ENCODE measurements around the gene SIK2. TPM values are rescaled to one million over a fixed set of nuclear protein-coding genes. Genes with fewer than 3 reads are reported as not detected.

Gene SIK2
- total RNA-seq, 1 donor from 2014 or later = 10.1 TPM

- DNase-seq (ENCODE audit: low read depth) = no peak
- no peaks in the 10 kb centered on the region for H3K27me3 ChIP-seq (ENCODE audit: control insufficient read depth, insufficient read depth, low read length)
- H3K4me3 ChIP-seq (ENCODE audit: low read depth, low read length) = no peak overlapping the region
- no peak for TF ChIP-seq CTCF (IDR thresholded peaks at IDR 0.05; ENCODE audit: insufficient read depth, low read length, poor library complexity, severe bottlenecking)
- H3K36me3 ChIP-seq (ENCODE audit: control insufficient read depth, insufficient read depth, low read length) = no peaks in the 10 kb centered on the region
Measured at GRCh38 chr11:111693224-111693937, 91.1 kb downstream of the SIK2 start.

- no peak overlapping the region for H3K4me3 ChIP-seq (ENCODE audit: low read depth, low read length)
- no peak for TF ChIP-seq CTCF (IDR thresholded peaks at IDR 0.05; ENCODE audit: insufficient read depth, low read length, poor library complexity, severe bottlenecking)
- peak; percentile 80 for DNase-seq (ENCODE audit: low read depth)
- no peaks in the 10 kb centered on the region for H3K36me3 ChIP-seq (ENCODE audit: control insufficient read depth, insufficient read depth, low read length)
- H3K27me3 ChIP-seq (ENCODE audit: control insufficient read depth, insufficient read depth, low read length) = no peaks in the 10 kb centered on the region
Measured at GRCh38 chr11:111694851-111695250, 92.6 kb downstream of the SIK2 start.

GRCh38 chr11:111696556-111696955, 94.3 kb downstream of the SIK2 start:
- H3K4me3 ChIP-seq (ENCODE audit: low read depth, low read length) = no peak overlapping the region
- no peaks in the 10 kb centered on the region for H3K36me3 ChIP-seq (ENCODE audit: control insufficient read depth, insufficient read depth, low read length)
- DNase-seq (ENCODE audit: low read depth) = no peak
- TF ChIP-seq CTCF (IDR thresholded peaks at IDR 0.05; ENCODE audit: insufficient read depth, low read length, poor library complexity, severe bottlenecking) = no peak
- no peaks in the 10 kb centered on the region for H3K27me3 ChIP-seq (ENCODE audit: control insufficient read depth, insufficient read depth, low read length)

GRCh38 chr11:111697933-111698371, 95.7 kb downstream of the SIK2 start:
- H3K4me3 ChIP-seq (ENCODE audit: low read depth, low read length) = no peak overlapping the region
- no peaks in the 10 kb centered on the region for H3K36me3 ChIP-seq (ENCODE audit: control insufficient read depth, insufficient read depth, low read length)
- DNase-seq (ENCODE audit: low read depth) = no peak
- no peaks in the 10 kb centered on the region for H3K27me3 ChIP-seq (ENCODE audit: control insufficient read depth, insufficient read depth, low read length)
- TF ChIP-seq CTCF (IDR thresholded peaks at IDR 0.05; ENCODE audit: insufficient read depth, low read length, poor library complexity, severe bottlenecking) = no peak

GRCh38 chr11:111698852-111699559, 96.8 kb downstream of the SIK2 start:
- Histone ChIP-seq H3K27me3 (ENCODE audit: control insufficient read depth, insufficient read depth, low read length) (no peaks in the 10 kb centered on the region), H3K36me3 (ENCODE audit: control insufficient read depth, insufficient read depth, low read length) (no peaks in the 10 kb centered on the region), H3K4me3 (ENCODE audit: low read depth, low read length) (no peak overlapping the region)
- TF ChIP-seq CTCF (IDR thresholded peaks at IDR 0.05; ENCODE audit: insufficient read depth, low read length, poor library complexity, severe bottlenecking) = no peak
- no peak for DNase-seq (ENCODE audit: low read depth)
